Measurements from ENCODE around the gene ANKRD28. TPM values are rescaled to one million over a fixed set of nuclear protein-coding genes. Genes with fewer than 3 reads are reported as not detected.
"Not testable (repeated sequence)": the region's sequence is repeated elsewhere in the genome, so short reads cannot be mapped to it uniquely, and the experiment has no call there.

Gene ANKRD28
- total RNA-seq, 4 donors from 2014 or later: 20.0 to 86.8 (median 37.6) TPM

DNA sequence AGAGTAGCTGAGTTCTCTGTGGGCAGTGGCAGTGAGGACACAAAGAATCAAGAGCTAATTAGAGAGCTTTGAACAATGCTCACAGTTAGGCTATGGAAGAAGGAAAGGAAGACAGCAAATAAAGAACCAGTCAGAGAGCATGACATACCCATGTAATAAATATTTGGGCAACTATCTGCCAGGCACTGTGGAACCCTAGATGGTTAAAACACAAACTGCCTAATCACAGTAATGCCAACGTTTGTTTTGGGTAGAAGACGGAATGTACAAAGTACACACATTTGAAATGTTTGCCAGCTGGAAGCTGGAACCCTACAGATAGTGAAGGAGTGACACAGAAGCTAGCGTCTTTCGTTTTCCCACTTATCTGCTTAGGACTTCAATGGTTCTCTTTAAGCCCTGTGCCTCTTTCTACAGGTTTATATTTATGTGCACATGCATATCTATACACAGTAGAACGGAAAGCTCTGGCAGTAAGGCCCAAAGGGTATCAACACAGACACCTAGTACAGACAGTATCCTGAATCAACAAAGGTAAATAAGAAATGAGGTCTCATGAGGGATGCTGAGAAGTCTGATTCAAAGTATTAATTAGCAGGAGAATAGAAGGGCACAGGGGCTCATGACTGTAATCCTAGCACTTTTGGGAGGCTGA lies 44.6 kb downstream of the ANKRD28 start:
- H3K27ac ChIP-seq: no peak overlapping the region

DNA sequence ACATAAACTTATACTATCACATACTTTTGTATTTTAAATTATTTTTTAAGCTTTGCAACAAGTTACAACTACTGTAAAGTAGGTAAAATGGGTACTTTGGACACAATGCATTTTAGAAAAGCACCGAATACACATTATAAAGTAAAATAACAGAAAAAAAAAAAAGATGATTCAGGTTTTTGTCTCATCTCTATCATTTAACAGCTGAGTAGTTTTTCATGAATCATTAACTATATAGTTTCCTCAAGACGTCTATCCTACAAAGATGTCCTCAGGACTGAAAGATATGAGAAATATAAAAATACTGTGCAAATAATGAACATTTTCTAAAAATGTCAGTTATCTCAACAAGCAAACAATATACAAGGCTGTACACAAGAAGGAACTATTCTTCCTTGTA lies 46.9 kb downstream of the ANKRD28 start:
- intact Hi-C loops (cut with DNase I; ENCODE audit: low total_unique reads): no loop called here

More for the DNA sequence above, 44.6 kb downstream of the ANKRD28 start:
- no peaks in the 10 kb centered on the region for H3K36me3 ChIP-seq
- H3K27me3 ChIP-seq: no peaks in the 10 kb centered on the region
- H3K4me3 ChIP-seq: no peak overlapping the region
- H3K9me3 ChIP-seq: no peaks in the 10 kb centered on the region
- no peaks in the 10 kb centered on the region for H3K4me1 ChIP-seq
- intact Hi-C loops (cut with DNase I; ENCODE audit: low total_unique reads): no loop called here
- no peak for DNase-seq
- no peak for TF ChIP-seq POLR2A (IDR thresholded peaks at IDR 0.05)
- TF ChIP-seq, protein P1, sequence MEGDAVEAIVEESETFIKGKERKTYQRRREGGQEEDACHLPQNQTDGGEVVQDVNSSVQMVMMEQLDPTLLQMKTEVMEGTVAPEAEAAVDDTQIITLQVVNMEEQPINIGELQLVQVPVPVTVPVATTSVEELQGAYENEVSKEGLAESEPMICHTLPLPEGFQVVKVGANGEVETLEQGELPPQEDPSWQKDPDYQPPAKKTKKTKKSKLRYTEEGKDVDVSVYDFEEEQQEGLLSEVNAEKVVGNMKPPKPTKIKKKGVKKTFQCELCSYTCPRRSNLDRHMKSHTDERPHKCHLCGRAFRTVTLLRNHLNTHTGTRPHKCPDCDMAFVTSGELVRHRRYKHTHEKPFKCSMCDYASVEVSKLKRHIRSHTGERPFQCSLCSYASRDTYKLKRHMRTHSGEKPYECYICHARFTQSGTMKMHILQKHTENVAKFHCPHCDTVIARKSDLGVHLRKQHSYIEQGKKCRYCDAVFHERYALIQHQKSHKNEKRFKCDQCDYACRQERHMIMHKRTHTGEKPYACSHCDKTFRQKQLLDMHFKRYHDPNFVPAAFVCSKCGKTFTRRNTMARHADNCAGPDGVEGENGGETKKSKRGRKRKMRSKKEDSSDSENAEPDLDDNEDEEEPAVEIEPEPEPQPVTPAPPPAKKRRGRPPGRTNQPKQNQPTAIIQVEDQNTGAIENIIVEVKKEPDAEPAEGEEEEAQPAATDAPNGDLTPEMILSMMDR (IDR thresholded peaks at IDR 0.05): no peak

DNA sequence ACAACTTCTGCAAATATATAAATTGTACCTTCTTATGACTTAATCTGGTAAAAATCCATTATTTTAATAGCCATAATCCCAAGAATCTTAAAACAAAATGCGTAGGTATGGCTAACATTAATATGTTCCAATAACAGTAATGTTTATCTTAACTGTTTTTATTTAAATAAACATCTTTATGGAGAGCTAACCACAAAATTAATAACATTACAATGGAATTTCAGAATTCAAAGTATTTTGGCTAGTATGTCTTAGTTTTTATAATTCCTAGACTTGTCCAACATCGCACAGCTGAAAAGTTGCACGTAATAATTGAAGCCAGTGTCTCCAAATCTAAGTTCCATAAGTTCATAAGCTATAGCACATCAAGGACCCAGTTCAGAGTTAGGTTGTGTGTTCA lies 47.6 kb downstream of the ANKRD28 start:
- H3K9me3 ChIP-seq: no peaks in the 10 kb centered on the region
- no peaks in the 10 kb centered on the region for H3K4me1 ChIP-seq
- H3K4me3 ChIP-seq: no peak overlapping the region
- intact Hi-C loops (cut with DNase I; ENCODE audit: low total_unique reads): no loop called here
- H3K27ac ChIP-seq: no peak overlapping the region
- no peak for DNase-seq
- no peaks in the 10 kb centered on the region for H3K36me3 ChIP-seq
- TF ChIP-seq POLR2A (IDR thresholded peaks at IDR 0.05): no peak
- TF ChIP-seq, protein P1 (IDR thresholded peaks at IDR 0.05): no peak
- H3K27me3 ChIP-seq: no peaks in the 10 kb centered on the region

More for the DNA sequence above, 46.9 kb downstream of the ANKRD28 start:
- Histone ChIP-seq H3K9me3 (no peaks in the 10 kb centered on the region), H3K27me3 (no peaks in the 10 kb centered on the region), H3K4me1 (no peaks in the 10 kb centered on the region), H3K4me3 (no peak overlapping the region), H3K27ac (no peak overlapping the region), H3K36me3 (no peaks in the 10 kb centered on the region)
- TF ChIP-seq, protein P1 (IDR thresholded peaks at IDR 0.05): no peak
- TF ChIP-seq POLR2A (IDR thresholded peaks at IDR 0.05): no peak
- DNase-seq: no peak

DNA sequence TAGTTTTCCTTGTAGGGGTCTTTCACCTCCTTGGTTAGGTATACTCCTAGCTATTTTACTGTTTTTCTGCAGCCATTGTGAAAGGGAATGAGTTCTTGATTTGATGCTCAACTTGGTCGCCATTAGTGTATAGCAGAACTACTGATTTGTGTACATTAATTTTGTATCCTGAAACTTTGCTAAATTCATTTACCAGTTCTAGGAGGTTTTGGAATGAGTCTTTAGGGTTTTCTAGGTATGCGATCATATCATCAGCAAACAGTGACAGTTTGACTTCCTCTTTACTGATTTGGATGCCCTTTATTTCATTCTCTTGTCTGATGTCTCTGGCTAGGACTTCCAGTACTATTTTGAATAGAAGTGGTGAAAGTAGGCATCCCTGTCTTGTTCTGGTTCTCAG lies 51.9 kb downstream of the ANKRD28 start:
- H3K27ac ChIP-seq; H3K4me1 ChIP-seq; H3K27me3 ChIP-seq; H3K9me3 ChIP-seq; intact Hi-C loops (cut with DNase I; ENCODE audit: low total_unique reads); H3K36me3 ChIP-seq; H3K4me3 ChIP-seq; DNase-seq: not testable (repeated sequence)

DNA sequence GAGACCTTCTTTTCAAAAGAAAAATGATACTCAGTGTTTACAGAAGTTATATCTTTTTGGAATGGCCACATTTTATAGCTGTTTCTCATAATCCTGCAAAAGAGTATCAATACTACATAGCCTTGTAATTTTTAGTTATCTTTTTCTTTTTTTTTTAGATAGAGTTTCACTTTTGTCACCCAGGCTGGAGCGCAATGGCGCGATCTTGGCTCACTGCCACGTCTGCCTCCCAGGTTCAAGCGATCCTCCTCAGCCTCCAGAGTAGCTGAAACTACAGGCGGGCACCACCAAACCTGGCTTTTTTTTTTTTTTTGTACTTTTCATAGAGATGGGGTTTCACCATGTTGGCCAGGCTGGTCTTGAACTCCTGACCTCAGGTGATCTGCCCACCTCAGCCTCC lies 53.6 kb downstream of the ANKRD28 start:
- intact Hi-C loops (cut with DNase I; ENCODE audit: low total_unique reads): no loop called here
- Histone ChIP-seq H3K4me1 (no peaks in the 10 kb centered on the region), H3K9me3 (peaks cover 0 to 4% of the 10 kb centered on the region in 2 donors), H3K4me3 (no peak overlapping the region), H3K36me3 (no peaks in the 10 kb centered on the region), H3K27me3 (no peaks in the 10 kb centered on the region), H3K27ac (peak overlapping the region in 1 of 2 donors; percentile 35)
- TF ChIP-seq, protein P1 (IDR thresholded peaks at IDR 0.05): no peak
- no peak for DNase-seq

Data from uterus (tissue), 4 donors.